Neural progenitor cell (in vitro differentiated cells): ENCODE measurements around the gene KLHL29.

Experiments
- CTCF ChIP-seq: fragments of 200-600 bp; sonication (generic); IDR thresholded peaks from 2 replicates; pipeline ENCODE4 v1.5.1; 2017; ENCODE audit warnings: antibody characterized with exemption, mild to moderate bottlenecking
- EZH2 ChIP-seq: fragments of 200-600 bp; sonication (generic); IDR thresholded peaks from 2 replicates; pipeline ENCODE4 v1.6.1; 2017; ENCODE audit warnings: antibody characterized with exemption, mild to moderate bottlenecking, moderate library complexity

- no peak for TF ChIP-seq EZH2
- TF ChIP-seq CTCF, result no peak
These were observed 165.0 kb downstream of the KLHL29 start for GRCh38 chr2:23549821-23550530.
